Upper lobe of left lung (tissue), 6 donors: ENCODE results near the gene CSAG3. TPM values are rescaled to one million over a fixed set of nuclear protein-coding genes. Genes with fewer than 3 reads are reported as not detected.
A peak's percentile ranks its signal among the peaks of the same experiment; 100 is the strongest.
"Not testable (repeated sequence)": the region's sequence is repeated elsewhere in the genome, so short reads cannot be mapped to it uniquely, and the experiment has no call there.

Experiments
- ATAC-seq, 2 donors: fragments of 200-7000 bp; cut with Tn5 transposase; one replicate each; pipeline ENCODE4 v1.9.1; 2022; ENCODE audit warnings: mild to moderate bottlenecking in 2 of 2, moderate library complexity in 2 of 2; ENCODE audit not compliant: low FRiP score in 2 of 2
- DNase-seq, 2 donors: peaks; one replicate each; pipeline ENCODE4 v3.0.0-alpha.2; 2019 to 2020
- H3K27ac ChIP-seq, 4 donors: fragments of 200-600 bp; sonication (generic); one replicate each; pipeline ENCODE4 v1.5.1; 2016 to 2019
- H3K27me3 ChIP-seq, 4 donors: fragments of 200-600 bp; sonication (generic); one replicate each; pipeline ENCODE4 v1.5.1; 2017 to 2019
- H3K36me3 ChIP-seq, 4 donors: fragments of 200-600 bp; sonication (generic); one replicate each; pipeline ENCODE4 v1.5.1; 2016 to 2019
- H3K4me1 ChIP-seq, 4 donors: fragments of 200-600 bp; sonication (generic); one replicate each; pipeline ENCODE4 v1.5.1; 2018 to 2019
- H3K4me3 ChIP-seq, 4 donors: fragments of 200-600 bp; sonication (generic); one replicate each; pipeline ENCODE4 v1.5.1; 2017 to 2019; ENCODE audit warnings: mild to moderate bottlenecking in 2 of 4, moderate library complexity in 1 of 4
- H3K9me3 ChIP-seq, 4 donors: fragments of 200-600 bp; sonication (generic); one replicate each; pipeline ENCODE4 v1.5.1; 2018 to 2019
- EP300 ChIP-seq, 4 donors: sonication (generic); formaldehyde crosslinking; IDR thresholded peaks; one replicate each; pipeline ENCODE4 v1.5.1; 2017; ENCODE audit warnings: antibody characterized with exemption in 4 of 4, control low read depth in 2 of 4
- POLR2A ChIP-seq, 4 donors: fragments of 450-650 bp; IDR thresholded peaks; one replicate each; pipeline ENCODE4 v1.5.1; 2016 to 2017; ENCODE audit warnings: antibody characterized with exemption in 4 of 4, mild to moderate bottlenecking in 2 of 4
- POLR2AphosphoS5 ChIP-seq, 2 donors: sonication (generic); formaldehyde crosslinking; IDR thresholded peaks; one replicate each; pipeline ENCODE4 v1.5.1; 2017; ENCODE audit warnings: antibody characterized with exemption in 2 of 2
- WGBS, 2 donors: methylation state at CpG; one replicate each; pipeline ENCODE4 v1.1.5; 2017 to 2018; 5-methylcytosine and 5-hydroxymethylcytosine counted together
- total RNA-seq, 6 donors: library from RNA; depleted of rRNA in 4 of 6; stranded (reverse); fragments of >200 nt in 4 of 6; gene quantifications; one replicate each; pipeline versions ENCODE4 v1.1.0 to v1.2.1, GENCODE V29; 2016 to 2021
- TF ChIP-seq, protein P1 (sequence below), 6 experiments: fragments of 450-650 bp in 4 of 6; fragments of 200-600 bp in 2 of 6; sonication (generic) in 2 of 6; IDR thresholded peaks; one replicate each; pipeline ENCODE4 v1.5.1; 2016 to 2019; ENCODE audit warnings: antibody characterized with exemption in 6 of 6
- donor health status: DM: no; HTN: no; CAD: no; lungs with moderate emphysema.
- donor health status: DM: no; HTN: yes; CAD: no; lungs with severe emphysema.

The CSAG3 gene
- total RNA-seq = not detected

DNA sequence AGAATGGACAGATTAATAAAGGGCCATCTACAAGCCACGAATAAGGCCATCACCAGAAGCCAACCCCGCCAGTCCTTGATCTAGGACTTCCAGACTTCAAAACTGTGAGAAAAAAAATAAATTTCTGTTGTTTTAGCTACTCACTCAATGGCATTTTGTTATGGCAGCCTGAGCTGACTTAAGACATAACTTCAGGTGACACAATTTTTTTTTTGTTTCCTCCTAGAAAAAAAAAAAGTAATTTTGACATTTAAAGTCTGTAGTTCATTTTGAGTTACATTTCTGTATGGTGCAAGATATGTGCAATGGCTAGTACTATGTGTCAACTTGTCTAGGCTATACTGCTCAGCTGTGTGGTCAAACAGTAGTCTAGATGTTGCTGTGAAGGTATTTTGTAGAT, at the start of gene CSAG3:
CSAG3 (plus strand) TSS at position 301 of the 400 bp plus-strand sequence.
- not testable (repeated sequence) for H3K36me3 ChIP-seq, H3K9me3 ChIP-seq, H3K27ac ChIP-seq, H3K4me3 ChIP-seq, ATAC-seq, H3K4me1 ChIP-seq, DNase-seq, H3K27me3 ChIP-seq
- WGBS, 2 donors = no CpG with 5 or more reads among the region's 2 CpGs

DNA sequence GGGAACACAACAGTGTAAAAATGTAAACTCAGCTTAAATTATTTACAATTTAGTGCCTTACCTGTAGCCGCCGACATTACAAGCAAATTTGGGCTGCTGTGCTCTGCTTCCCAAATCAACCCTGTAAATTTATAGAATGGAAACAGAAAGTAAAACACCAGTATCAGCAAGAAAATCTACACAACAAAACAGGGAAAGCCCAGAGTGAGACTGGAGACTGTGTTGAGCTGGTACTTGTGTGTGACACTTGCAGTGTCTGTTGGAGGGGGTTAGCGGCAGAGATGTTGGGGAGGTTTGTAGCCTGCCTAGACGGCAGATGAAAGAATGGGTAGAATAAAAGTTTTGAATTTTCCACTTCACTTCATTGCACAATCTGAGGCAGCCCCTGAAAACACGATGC, 45.8 kb upstream of the CSAG3 start:
- not testable (repeated sequence) for DNase-seq, H3K36me3 ChIP-seq, H3K27ac ChIP-seq, ATAC-seq, H3K4me3 ChIP-seq, H3K4me1 ChIP-seq, H3K27me3 ChIP-seq, H3K9me3 ChIP-seq
- WGBS, 2 donors = no CpG with 5 or more reads among the region's 5 CpGs

DNA sequence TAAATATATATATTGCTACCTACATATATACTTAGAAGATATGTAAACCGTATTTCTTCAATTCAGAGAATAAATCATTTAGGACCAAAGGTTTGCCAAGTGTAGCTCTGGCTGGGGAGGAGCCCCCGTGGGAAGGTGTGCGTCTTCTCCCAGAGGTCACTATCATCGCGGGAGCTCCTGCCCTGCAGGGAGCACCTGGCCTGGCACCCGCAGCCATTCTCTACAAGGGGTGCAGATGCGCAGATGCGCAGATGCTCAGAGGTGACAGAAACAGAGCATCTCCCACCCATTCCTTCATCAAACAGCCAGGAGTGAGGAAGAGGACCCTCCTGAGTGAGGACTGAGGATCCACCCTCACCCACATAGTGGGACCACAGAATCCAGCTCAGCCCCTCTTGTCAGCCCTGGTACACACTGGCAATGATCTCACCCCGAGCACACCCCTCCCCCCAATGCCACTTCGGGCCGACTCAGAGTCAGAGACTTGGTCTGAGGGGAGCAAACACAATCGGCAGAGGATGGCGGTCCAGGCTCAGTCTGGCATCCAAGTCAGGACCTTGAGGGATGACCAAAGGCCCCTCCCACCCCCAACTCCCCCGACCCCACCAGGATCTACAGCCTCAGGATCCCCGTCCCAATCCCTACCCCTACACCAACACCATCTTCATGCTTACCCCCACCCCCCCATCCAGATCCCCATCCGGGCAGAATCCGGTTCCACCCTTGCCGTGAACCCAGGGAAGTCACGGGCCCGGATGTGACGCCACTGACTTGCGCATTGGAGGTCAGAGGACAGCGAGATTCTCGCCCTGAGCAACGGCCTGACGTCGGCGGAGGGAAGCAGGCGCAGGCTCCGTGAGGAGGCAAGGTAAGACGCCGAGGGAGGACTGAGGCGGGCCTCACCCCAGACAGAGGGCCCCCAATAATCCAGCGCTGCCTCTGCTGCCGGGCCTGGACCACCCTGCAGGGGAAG, 44.9 kb upstream of the CSAG3 start, which contains the start of gene MAGEA2B:
MAGEA2B (plus strand) TSS at position 814 of the 973 bp plus-strand sequence. CDS start 2,479 bp downstream, outside the sequence.
- H3K4me1 ChIP-seq, ATAC-seq, H3K4me3 ChIP-seq, H3K36me3 ChIP-seq, H3K9me3 ChIP-seq, H3K27me3 ChIP-seq, DNase-seq, H3K27ac ChIP-seq: not testable (repeated sequence)
- WGBS, 2 donors = no CpG with 5 or more reads among the region's 35 CpGs

DNA sequence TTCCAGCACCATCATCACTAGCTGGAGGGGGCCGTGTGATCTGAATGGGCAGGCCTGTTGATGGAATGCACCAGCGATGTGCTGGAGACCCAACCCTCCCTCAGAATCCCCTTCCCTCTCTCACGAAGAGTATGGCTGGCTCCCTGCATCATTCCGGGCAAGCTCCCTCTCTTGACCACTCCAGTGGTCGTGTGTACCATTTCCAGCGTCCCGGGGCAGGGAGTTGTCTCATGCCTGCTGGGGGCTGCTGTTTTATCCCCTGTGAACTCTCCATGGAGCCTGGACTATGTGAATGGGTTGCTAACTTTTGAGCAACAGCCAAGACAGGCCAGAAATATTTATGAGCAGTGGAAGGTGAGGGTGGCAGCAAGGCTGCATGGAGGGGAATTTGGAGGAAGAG, 33.6 kb upstream of the CSAG3 start:
- TF ChIP-seq POLR2AphosphoS5 (IDR thresholded peaks at IDR 0.05) (no peak), POLR2A (IDR thresholded peaks at IDR 0.05) (no peak), EP300 (IDR thresholded peaks at IDR 0.05) (no peak)
- TF ChIP-seq, protein P1, sequence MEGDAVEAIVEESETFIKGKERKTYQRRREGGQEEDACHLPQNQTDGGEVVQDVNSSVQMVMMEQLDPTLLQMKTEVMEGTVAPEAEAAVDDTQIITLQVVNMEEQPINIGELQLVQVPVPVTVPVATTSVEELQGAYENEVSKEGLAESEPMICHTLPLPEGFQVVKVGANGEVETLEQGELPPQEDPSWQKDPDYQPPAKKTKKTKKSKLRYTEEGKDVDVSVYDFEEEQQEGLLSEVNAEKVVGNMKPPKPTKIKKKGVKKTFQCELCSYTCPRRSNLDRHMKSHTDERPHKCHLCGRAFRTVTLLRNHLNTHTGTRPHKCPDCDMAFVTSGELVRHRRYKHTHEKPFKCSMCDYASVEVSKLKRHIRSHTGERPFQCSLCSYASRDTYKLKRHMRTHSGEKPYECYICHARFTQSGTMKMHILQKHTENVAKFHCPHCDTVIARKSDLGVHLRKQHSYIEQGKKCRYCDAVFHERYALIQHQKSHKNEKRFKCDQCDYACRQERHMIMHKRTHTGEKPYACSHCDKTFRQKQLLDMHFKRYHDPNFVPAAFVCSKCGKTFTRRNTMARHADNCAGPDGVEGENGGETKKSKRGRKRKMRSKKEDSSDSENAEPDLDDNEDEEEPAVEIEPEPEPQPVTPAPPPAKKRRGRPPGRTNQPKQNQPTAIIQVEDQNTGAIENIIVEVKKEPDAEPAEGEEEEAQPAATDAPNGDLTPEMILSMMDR (IDR thresholded peaks at IDR 0.05) = no peak
- DNase-seq = no peak
- H3K27me3 ChIP-seq = no peaks in the 10 kb centered on the region
- no peak overlapping the region for H3K4me3 ChIP-seq
- no peaks in the 10 kb centered on the region for H3K9me3 ChIP-seq
- no peaks in the 10 kb centered on the region for H3K36me3 ChIP-seq
- WGBS, 2 donors = 65 to 75% methylated on average over 3 to 7 of the region's 7 CpGs
- H3K4me1 ChIP-seq = no peaks in the 10 kb centered on the region
- ATAC-seq = no peak
- H3K27ac ChIP-seq = no peak overlapping the region

DNA sequence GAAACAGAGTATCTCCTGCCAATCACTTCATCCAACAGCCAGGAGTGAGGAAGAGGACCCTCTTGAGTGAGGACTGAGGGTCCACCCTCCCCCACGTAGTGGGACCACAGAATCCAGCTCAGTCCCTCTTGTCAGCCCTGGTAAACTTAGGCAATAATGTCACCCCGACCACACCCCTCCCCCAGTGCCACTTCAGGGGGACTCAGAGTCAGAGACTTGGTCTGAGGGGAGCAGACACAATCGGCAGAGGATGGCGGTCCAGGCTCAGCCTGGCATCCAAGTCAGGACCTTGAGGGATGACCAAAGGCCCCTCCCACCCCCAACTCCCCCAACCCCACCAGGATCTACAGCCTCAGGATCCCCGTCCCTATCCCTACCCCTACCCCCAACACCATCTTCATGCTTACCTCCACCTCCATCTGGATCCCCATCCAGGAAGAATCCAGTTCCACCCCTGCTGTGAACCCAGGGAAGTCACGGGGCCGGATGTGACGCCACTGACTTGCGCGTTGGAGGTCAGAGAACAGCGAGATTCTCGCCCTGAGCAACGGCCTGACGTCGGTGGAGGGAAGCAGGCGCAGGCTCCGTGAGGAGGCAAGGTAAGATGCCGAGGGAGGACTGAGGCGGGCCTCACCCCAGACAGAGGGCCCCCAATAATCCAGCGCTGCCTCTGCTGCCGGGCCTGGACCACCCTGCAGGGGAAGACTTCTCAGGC, 25.6 kb upstream of the CSAG3 start, which contains the start of the genes CSAG1 and MAGEA12:
CSAG1 (minus strand) TSS at position 461 of the 715 bp plus-strand sequence. CDS start 1,261 bp downstream, outside the sequence.
MAGEA12 (plus strand) TSS at position 497 of the 715 bp plus-strand sequence. CDS start 2,405 bp downstream, outside the sequence.
- TF ChIP-seq EP300 (IDR thresholded peaks at IDR 0.05) (no peak), POLR2A (IDR thresholded peaks at IDR 0.05) (no peak), POLR2AphosphoS5 (IDR thresholded peaks at IDR 0.05) (no peak)
- TF ChIP-seq, protein P1 (IDR thresholded peaks at IDR 0.05) = no peak
- Histone ChIP-seq H3K9me3 (no peaks in the 10 kb centered on the region), H3K36me3 (no peaks in the 10 kb centered on the region), H3K4me1 (no peaks in the 10 kb centered on the region), H3K27me3 (no peaks in the 10 kb centered on the region), H3K4me3 (no peak within 1 kb of the TSS), H3K27ac (no peak within 1 kb of the TSS)
- 82 to 89% methylated on average over 8 to 9 of the region's 21 CpGs for WGBS, 2 donors
- DNase-seq (peak in 1 of 2 donors; percentile 11), ATAC-seq (no peak)

DNA sequence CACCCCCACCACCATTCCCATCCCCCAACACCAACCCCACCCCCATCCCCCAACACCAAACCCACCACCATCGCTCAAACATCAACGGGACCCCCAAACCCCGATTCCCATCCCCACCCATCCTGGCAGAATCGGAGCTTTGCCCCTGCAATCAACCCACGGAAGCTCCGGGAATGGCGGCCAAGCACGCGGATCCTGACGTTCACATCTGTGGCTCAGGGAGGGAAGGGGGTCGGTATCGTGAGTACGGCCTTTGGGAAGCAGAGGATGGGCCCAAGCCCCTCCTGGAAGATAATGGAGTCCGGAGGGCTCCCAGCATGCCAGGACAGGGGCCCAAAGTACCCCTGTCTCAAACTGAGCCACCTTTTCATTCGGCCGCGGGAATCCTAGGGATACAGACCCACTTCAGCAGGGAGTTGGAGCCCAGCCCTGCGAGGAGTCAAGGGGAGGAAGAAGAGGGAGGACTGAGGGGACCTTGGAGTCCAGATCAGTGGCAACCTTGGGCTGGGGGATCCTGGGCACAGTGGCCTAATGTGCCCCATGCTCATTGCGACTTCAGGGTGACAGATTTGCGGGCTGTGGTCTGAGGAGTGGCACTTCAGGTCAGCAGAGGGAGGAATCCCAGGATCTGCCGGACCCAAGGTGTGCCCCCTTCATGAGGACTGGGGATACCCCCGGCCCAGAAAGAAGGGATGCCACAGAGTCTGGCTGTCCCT, 24.7 kb upstream of the CSAG3 start:
- H3K36me3 ChIP-seq, H3K9me3 ChIP-seq, H3K4me3 ChIP-seq, H3K4me1 ChIP-seq, DNase-seq, H3K27me3 ChIP-seq, H3K27ac ChIP-seq, ATAC-seq: not testable (repeated sequence)
- WGBS, 2 donors = 87 to 100% methylated on average over 1 to 22 of the region's 22 CpGs
